NCI-H774 (cell line): ENCODE data around the gene EEF1A2.
"Not testable (repeated sequence)": the region's sequence is repeated elsewhere in the genome, so short reads cannot be mapped to it uniquely, and the experiment has no call there.

Experiments
- DNase-seq: peaks from one replicate; lab custom pipeline; 2025; lab: John Stamatoyannopoulos, UW

The EEF1A2 gene

GRCh38 chr20:63487116-63487764 lies 11.6 kb downstream of the EEF1A2 start:
- DNase-seq, result no peak

GRCh38 chr20:63486300-63486855 lies 12.5 kb downstream of the EEF1A2 start:
- no peak for DNase-seq

GRCh38 chr20:63484651-63485403 lies 14.1 kb downstream of the EEF1A2 start:
- no peak for DNase-seq

- no peak for DNase-seq
Observed at GRCh38 chr20:63484236-63484635, 14.6 kb downstream of the EEF1A2 start.

- DNase-seq, result no peak
Observed at GRCh38 chr20:63483834-63484233, 15.0 kb downstream of the EEF1A2 start.

- no peak for DNase-seq
Observed at GRCh38 chr20:63482021-63482587, 16.8 kb downstream of the EEF1A2 start.

GRCh38 chr20:63481503-63481902 lies 17.4 kb downstream of the EEF1A2 start:
- no peak for DNase-seq

- not testable (repeated sequence) for DNase-seq
Observed at GRCh38 chr20:63479695-63480419, 19.0 kb downstream of the EEF1A2 start.

GRCh38 chr20:63478346-63479302 lies 20.3 kb downstream of the EEF1A2 start:
- DNase-seq, result no peak

- DNase-seq, result no peak
Observed at GRCh38 chr20:63477944-63478343, 20.9 kb downstream of the EEF1A2 start.

GRCh38 chr20:63477061-63477616 lies 21.7 kb downstream of the EEF1A2 start:
- no peak for DNase-seq

- DNase-seq, result no peak
Observed at GRCh38 chr20:63475209-63475608, 23.7 kb downstream of the EEF1A2 start.

GRCh38 chr20:63473555-63474449 lies 25.1 kb downstream of the EEF1A2 start:
- DNase-seq, result no peak

GRCh38 chr20:63472862-63473390 lies 26.0 kb downstream of the EEF1A2 start:
- DNase-seq, result no peak

- DNase-seq, result no peak
Observed at GRCh38 chr20:63471981-63472831, 26.7 kb downstream of the EEF1A2 start, which contains the start of gene KCNQ2. Gene KCNQ2, minus strand, starts transcription at chr20:63472655. Its CDS starts 192 bp downstream, at chr20:63472463.

GRCh38 chr20:63471717-63471980 lies 27.2 kb downstream of the EEF1A2 start:
- DNase-seq, result no peak

GRCh38 chr20:63471002-63471716 lies 27.7 kb downstream of the EEF1A2 start:
- DNase-seq, result no peak

GRCh38 chr20:63470410-63470809 lies 28.5 kb downstream of the EEF1A2 start:
- no peak for DNase-seq
